ENCODE measurements around the gene MDK.

- TF ChIP-seq CTCF (IDR thresholded peaks at IDR 0.05) = no peak
- no peak for TF ChIP-seq POLR2A (IDR thresholded peaks at IDR 0.05)
These were observed 39.9 kb downstream of the MDK start for GRCh38 chr11:46421257-46421880.

Data from Peyer's patch (tissue), 4 donors.